ENCODE data around the gene KREMEN1. TPM values are rescaled to one million over a fixed set of nuclear protein-coding genes. Genes with fewer than 3 reads are reported as not detected.
A peak's percentile ranks its signal among the peaks of the same experiment; 100 is the strongest.

KREMEN1 gene
- total and polyA plus RNA-seq, 2 experiments from 2014 or later, result 1.8 to 3.8 TPM

DNA sequence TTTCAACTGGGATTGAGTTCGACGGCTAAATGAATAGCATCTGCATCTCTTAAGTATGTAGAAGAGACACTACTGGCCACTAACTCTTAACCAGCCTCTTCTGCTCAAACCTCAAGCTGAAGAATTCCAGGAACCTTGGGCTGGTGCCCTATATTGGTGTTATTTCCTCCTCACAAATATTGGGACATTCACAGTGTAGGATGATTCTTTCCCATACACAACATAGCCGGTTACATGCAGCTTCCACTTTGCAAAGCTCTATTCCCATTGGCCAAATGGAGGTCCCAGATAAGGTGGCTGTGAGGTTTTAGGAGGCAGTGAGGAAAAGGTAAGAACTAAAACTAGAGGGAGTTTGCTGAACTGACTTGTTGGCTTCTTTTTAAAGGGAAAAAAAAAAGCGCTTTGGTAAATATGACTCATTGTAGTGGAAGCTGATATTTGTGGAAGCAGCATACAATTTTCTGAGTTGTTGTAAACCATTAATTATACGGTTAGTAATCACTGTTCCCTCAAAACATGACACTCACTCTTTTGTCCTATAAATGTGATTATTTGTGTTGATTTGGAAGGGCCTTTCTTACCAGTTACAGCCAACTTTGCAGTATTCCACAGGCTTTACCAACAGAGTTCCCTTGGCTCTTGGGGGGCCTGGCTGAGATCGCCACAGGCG lies 28.8 kb upstream of the KREMEN1 start (continued):
- TF ChIP-seq, protein P1, sequence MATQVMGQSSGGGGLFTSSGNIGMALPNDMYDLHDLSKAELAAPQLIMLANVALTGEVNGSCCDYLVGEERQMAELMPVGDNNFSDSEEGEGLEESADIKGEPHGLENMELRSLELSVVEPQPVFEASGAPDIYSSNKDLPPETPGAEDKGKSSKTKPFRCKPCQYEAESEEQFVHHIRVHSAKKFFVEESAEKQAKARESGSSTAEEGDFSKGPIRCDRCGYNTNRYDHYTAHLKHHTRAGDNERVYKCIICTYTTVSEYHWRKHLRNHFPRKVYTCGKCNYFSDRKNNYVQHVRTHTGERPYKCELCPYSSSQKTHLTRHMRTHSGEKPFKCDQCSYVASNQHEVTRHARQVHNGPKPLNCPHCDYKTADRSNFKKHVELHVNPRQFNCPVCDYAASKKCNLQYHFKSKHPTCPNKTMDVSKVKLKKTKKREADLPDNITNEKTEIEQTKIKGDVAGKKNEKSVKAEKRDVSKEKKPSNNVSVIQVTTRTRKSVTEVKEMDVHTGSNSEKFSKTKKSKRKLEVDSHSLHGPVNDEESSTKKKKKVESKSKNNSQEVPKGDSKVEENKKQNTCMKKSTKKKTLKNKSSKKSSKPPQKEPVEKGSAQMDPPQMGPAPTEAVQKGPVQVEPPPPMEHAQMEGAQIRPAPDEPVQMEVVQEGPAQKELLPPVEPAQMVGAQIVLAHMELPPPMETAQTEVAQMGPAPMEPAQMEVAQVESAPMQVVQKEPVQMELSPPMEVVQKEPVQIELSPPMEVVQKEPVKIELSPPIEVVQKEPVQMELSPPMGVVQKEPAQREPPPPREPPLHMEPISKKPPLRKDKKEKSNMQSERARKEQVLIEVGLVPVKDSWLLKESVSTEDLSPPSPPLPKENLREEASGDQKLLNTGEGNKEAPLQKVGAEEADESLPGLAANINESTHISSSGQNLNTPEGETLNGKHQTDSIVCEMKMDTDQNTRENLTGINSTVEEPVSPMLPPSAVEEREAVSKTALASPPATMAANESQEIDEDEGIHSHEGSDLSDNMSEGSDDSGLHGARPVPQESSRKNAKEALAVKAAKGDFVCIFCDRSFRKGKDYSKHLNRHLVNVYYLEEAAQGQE (IDR thresholded peaks at IDR 0.05; ENCODE audit: unreplicated experiment), result no peak
- TF ChIP-seq, protein P2, sequence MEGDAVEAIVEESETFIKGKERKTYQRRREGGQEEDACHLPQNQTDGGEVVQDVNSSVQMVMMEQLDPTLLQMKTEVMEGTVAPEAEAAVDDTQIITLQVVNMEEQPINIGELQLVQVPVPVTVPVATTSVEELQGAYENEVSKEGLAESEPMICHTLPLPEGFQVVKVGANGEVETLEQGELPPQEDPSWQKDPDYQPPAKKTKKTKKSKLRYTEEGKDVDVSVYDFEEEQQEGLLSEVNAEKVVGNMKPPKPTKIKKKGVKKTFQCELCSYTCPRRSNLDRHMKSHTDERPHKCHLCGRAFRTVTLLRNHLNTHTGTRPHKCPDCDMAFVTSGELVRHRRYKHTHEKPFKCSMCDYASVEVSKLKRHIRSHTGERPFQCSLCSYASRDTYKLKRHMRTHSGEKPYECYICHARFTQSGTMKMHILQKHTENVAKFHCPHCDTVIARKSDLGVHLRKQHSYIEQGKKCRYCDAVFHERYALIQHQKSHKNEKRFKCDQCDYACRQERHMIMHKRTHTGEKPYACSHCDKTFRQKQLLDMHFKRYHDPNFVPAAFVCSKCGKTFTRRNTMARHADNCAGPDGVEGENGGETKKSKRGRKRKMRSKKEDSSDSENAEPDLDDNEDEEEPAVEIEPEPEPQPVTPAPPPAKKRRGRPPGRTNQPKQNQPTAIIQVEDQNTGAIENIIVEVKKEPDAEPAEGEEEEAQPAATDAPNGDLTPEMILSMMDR (conservative IDR thresholded peaks at IDR 0.05; ENCODE audit: low read depth in 2 of 2), result no peak
- TF ChIP-seq EZH2phosphoT487 (IDR thresholded peaks at IDR 0.05; ENCODE audit: unreplicated experiment) (no peak), ZNF331 (CRISPR knock-in tag; IDR thresholded peaks at IDR 0.05; ENCODE audit: low read depth) (no peak), JUNB (IDR thresholded peaks at IDR 0.05; ENCODE audit: unreplicated experiment) (no peak), NANOG (IDR thresholded peaks at IDR 0.05; ENCODE audit: borderline replicate concordance) (no peak), ZNF114 (CRISPR knock-in tag; IDR thresholded peaks at IDR 0.05) (no peak)

DNA sequence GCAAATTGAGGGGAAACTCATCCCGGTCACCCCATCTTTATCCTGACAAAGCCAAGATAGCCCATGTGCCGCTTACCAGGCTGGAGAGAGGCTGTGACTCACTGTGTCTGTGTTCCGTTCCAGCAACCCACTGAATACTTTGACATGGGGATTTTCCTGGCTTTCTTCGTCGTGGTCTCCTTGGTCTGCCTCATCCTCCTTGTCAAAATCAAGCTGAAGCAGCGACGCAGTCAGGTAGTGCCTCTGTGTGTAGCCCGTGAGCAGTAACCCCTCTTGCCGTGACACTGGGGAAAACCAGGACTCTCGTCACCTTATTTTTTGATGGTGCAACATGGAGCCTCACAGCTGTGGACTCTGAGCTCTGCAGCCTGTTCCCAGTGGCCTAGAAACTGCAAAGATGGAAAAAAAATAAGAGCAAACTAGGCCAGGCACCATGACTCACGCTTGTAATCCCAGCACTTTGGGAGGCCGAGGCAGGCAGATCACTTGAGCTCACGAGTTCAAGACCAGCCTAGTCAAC lies 28.1 kb upstream of the KREMEN1 start:
- Mint-ChIP-seq H3K4me1 (peaks cover 4% of the 10 kb centered on the region; the same call in 1 of the 3 replicates), H3K9me3 (no peaks in the 10 kb centered on the region), H3K27ac (no peak overlapping the region), H3K27me3 (ENCODE audit: insufficient read depth, low read depth, poor library complexity) (peaks cover 10% of the 10 kb centered on the region), H3K4me3 (no peak overlapping the region), H3K36me3 (ENCODE audit: low read depth) (peaks cover 56% of the 10 kb centered on the region)
- Histone ChIP-seq H3K27ac (ENCODE audit: low read depth) (0 out of 2 replicates have a peak overlapping the region, but pooled peaks have one; percentile 19), H4K20me1 (replicated peaks; ENCODE audit: insufficient read depth) (no peaks in the 10 kb centered on the region; the same call in 1 of the 2 replicates), H3F3A (replicated peaks; ENCODE audit: low read depth) (no peaks in the 10 kb centered on the region), H2AFZ (no peak overlapping the region), H3K9me2 (ENCODE audit: insufficient read depth) (no peaks in the 10 kb centered on the region), H3K36me3 (ENCODE audit: insufficient read depth) (peaks cover 24% of the 10 kb centered on the region; the same call in 1 of the 2 replicates), H3K27me3 (ENCODE audit: insufficient read depth) (no peaks in the 10 kb centered on the region), H3K79me2 (replicated peaks; ENCODE audit: insufficient read depth) (peaks cover 17% of the 10 kb centered on the region), H3K4me1 (ENCODE audit: insufficient read depth) (no peaks in the 10 kb centered on the region), H3K4me3 (no peak overlapping the region), H3K4me2 (no peak overlapping the region)
- DNase-seq (ENCODE audit: low spot score), result no peak
- ATAC-seq, result no peak
- TF ChIP-seq POLR2AphosphoS5 (IDR thresholded peaks at IDR 0.05; ENCODE audit: low read depth), result no peak
- TF ChIP-seq ZNF114 (CRISPR knock-in tag; IDR thresholded peaks at IDR 0.05), result no peak
- TF ChIP-seq EZH2phosphoT487 (IDR thresholded peaks at IDR 0.05; ENCODE audit: unreplicated experiment), result no peak
- TF ChIP-seq STAT1 (IDR thresholded peaks at IDR 0.05; ENCODE audit: unreplicated experiment), result no peak
- TF ChIP-seq, protein P3, sequence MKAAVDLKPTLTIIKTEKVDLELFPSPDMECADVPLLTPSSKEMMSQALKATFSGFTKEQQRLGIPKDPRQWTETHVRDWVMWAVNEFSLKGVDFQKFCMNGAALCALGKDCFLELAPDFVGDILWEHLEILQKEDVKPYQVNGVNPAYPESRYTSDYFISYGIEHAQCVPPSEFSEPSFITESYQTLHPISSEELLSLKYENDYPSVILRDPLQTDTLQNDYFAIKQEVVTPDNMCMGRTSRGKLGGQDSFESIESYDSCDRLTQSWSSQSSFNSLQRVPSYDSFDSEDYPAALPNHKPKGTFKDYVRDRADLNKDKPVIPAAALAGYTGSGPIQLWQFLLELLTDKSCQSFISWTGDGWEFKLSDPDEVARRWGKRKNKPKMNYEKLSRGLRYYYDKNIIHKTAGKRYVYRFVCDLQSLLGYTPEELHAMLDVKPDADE (IDR thresholded peaks at IDR 0.05), result no peak
- TF ChIP-seq, protein P2 (conservative IDR thresholded peaks at IDR 0.05; ENCODE audit: low read depth in 2 of 2), result no peak
- TF ChIP-seq CREB1 (CRISPR knock-in tag; IDR thresholded peaks at IDR 0.05; ENCODE audit: low read depth), result no peak
- TF ChIP-seq NANOG (IDR thresholded peaks at IDR 0.05; ENCODE audit: borderline replicate concordance), result no peak
- TF ChIP-seq, protein P1 (IDR thresholded peaks at IDR 0.05; ENCODE audit: unreplicated experiment), result no peak
- no peak for TF ChIP-seq EZH2 (IDR thresholded peaks at IDR 0.05; ENCODE audit: low read depth, unreplicated experiment)
